BE2C (cell line): ENCODE results near the gene PARD6B.
"Not testable (repeated sequence)": the region's sequence is repeated elsewhere in the genome, so short reads cannot be mapped to it uniquely, and the experiment has no call there.

Experiments used
- DNase-seq: peaks from one replicate; pipeline ENCODE4 v3.0.0-alpha.2; 2020
- H3K27me3 ChIP-seq: fragments of 250-450 bp; sonication (Bioruptor Pico); 2 replicates; pipeline ENCODE4 v1.5.1; 2020; ENCODE audit warnings: mild to moderate bottlenecking
- H3K36me3 ChIP-seq: fragments of 250-450 bp; sonication (Bioruptor Pico); 2 replicates; pipeline ENCODE4 v1.5.1; 2020; ENCODE audit warnings: mild to moderate bottlenecking
- H3K4me1 ChIP-seq: fragments of 250-450 bp; sonication (Bioruptor Pico); 2 replicates; pipeline ENCODE4 v1.5.1; 2020
- H3K4me3 ChIP-seq: 2 replicates; pipeline ENCODE4 v1.5.1; 2011; ENCODE audit warnings: low read depth, low read length
- H3K9me3 ChIP-seq: fragments of 250-450 bp; sonication (Bioruptor Pico); 2 replicates; pipeline ENCODE4 v1.5.1; 2020
- TF ChIP-seq, protein P1 (sequence below): IDR thresholded peaks from 2 replicates; pipeline ENCODE4 v1.5.1; 2012; ENCODE audit warnings: mild to moderate bottlenecking, low read depth, low read length

The PARD6B gene

DNA sequence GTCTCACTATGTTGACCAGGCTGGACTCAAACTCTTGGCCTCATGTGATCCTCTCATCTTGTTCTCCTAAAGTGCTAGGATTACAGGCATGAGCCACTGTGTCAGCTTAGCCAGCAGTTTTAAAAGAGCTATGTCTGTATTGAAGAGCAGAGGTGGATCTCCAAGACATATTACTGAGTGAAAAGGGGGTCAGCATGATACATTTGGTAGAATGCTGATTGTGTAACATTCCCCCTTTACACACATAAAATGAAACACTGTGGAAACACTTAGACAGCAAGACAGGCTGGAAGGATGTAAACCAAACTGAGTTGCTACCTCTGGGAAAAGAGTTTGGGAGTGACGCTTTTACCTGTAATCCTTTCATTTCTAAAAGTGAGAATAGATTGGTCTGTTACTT is 38.4 kb upstream of the PARD6B start:
- TF ChIP-seq, protein P1, sequence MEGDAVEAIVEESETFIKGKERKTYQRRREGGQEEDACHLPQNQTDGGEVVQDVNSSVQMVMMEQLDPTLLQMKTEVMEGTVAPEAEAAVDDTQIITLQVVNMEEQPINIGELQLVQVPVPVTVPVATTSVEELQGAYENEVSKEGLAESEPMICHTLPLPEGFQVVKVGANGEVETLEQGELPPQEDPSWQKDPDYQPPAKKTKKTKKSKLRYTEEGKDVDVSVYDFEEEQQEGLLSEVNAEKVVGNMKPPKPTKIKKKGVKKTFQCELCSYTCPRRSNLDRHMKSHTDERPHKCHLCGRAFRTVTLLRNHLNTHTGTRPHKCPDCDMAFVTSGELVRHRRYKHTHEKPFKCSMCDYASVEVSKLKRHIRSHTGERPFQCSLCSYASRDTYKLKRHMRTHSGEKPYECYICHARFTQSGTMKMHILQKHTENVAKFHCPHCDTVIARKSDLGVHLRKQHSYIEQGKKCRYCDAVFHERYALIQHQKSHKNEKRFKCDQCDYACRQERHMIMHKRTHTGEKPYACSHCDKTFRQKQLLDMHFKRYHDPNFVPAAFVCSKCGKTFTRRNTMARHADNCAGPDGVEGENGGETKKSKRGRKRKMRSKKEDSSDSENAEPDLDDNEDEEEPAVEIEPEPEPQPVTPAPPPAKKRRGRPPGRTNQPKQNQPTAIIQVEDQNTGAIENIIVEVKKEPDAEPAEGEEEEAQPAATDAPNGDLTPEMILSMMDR: no peak
- Histone ChIP-seq H3K27me3 (no peaks in the 10 kb centered on the region), H3K4me3 (no peak overlapping the region), H3K9me3 (no peaks in the 10 kb centered on the region), H3K4me1 (peaks cover 25% of the 10 kb centered on the region), H3K36me3 (no peaks in the 10 kb centered on the region)
- DNase-seq: no peak

DNA sequence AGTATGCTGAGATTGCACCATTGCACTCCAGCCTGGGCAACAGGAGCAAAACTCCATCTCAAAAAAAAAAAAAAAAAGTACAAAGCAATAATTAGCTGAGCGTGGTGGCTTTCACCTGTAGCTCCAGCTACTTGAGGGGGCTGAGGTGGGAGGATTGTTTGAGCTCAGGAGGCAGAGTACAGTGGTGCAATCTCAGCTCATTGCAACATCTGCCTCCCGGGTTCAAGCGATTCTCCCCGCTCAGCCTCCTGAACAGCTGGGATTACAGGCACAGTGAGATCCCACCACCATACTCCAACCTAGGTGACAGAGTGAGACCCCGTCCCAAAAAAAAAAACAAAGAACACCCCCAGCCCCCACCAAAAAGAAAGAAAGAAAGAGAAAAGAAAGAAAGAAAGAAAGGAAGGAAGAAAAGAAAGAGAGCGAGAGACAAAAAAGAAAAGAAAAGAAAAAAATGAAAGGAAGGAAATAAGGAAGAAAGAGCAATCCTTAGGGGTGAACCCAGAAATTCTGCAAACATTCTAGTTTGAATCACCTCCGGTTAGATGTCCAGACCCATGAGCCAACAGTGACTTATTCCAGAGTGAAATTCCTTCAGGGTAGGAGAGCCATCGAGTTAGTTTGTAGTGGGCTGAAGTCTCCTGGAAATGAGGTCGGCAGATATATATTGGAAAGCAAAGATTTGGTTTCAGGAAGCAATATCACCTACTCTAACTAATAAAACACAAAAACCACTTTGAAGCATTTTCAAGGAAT is 36.8 kb upstream of the PARD6B start:
- DNase-seq: no peak
- Histone ChIP-seq H3K9me3 (no peaks in the 10 kb centered on the region), H3K36me3 (no peaks in the 10 kb centered on the region), H3K4me1 (peaks cover 24% of the 10 kb centered on the region), H3K4me3 (no peak overlapping the region), H3K27me3 (no peaks in the 10 kb centered on the region)
- TF ChIP-seq, protein P1: no peak

DNA sequence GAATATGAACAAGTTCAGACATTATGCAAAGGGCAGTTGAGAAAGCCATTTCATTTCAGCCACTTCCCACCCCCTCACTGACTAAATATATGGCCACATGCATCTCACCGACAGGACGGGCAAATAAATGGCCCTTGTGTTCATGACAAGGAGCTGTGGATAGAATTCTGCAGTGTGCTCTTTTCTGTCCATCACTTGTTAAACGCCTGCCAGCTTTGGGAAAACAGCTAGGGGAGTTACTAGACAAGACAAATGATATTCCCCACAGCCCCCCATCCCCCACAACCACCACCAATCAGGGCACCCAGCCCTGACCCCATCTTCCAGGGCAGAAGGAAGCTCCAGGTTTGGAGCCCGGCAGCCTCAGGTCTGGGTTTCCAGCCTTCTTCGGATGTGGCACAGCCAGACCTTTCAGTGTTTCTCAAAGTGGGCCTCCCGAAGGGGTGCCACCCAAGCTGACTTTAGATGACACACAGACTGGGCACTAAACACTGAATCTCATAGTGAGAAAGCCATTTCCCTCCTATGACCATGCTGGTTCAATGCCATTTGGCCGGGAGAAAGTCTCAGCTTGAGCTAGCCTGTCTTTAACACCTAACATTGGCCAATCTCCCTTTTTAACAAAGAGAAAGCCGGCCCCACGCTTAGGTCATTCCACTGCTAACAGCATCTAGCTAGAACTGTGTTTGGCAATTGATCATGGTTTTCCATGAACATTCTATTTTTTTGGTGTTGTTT is 36.1 kb upstream of the PARD6B start:
- Histone ChIP-seq H3K4me1 (peaks cover 17% of the 10 kb centered on the region), H3K9me3 (no peaks in the 10 kb centered on the region), H3K36me3 (no peaks in the 10 kb centered on the region), H3K4me3 (no peak overlapping the region), H3K27me3 (no peaks in the 10 kb centered on the region)
- DNase-seq: no peak
- TF ChIP-seq, protein P1: no peak

DNA sequence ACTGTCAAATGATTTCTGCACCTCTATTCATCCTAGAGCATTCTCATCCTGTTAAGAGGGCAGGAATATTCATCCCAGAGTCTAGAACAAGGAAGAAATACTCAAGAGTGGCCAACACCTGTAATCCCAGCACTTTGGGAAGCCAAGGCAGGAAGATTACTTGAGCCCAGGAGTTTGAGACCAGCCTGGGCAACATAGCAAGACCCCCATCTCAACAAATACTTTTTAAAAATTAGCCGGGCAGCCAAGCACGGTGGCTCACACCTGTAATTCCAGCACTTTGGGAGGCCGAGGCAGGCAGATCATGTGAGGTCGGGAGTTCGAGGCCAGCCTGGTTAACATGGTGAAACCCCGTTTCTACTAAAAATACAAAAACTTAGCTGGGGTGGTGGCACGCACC is 33.1 kb upstream of the PARD6B start:
- not testable (repeated sequence) for H3K4me1 ChIP-seq, H3K36me3 ChIP-seq, H3K27me3 ChIP-seq, H3K9me3 ChIP-seq, DNase-seq, H3K4me3 ChIP-seq

DNA sequence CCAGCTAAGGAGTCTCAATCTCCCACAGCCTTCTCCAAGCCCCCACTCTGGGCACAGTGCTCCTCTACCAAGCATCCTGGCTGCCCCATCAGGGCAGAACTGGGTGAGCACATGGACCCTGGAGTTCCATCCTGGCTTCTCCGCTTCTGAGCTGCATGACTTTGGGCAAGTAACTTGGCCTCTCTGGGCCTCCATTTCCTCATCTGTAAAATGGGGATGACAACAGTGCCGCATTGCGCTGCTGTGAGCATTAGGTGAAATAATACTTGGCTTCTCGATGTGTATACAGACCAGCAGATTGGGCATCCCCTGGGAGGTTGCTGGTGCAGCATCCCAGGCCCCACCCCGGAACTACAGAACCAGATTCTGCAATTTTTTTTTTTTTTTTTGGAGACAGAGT is 31.7 kb upstream of the PARD6B start:
- H3K4me3 ChIP-seq: no peak overlapping the region
- no peaks in the 10 kb centered on the region for H3K36me3 ChIP-seq
- no peaks in the 10 kb centered on the region for H3K9me3 ChIP-seq
- H3K27me3 ChIP-seq: no peaks in the 10 kb centered on the region
- TF ChIP-seq, protein P1: no peak
- H3K4me1 ChIP-seq: no peaks in the 10 kb centered on the region
- no peak for DNase-seq

DNA sequence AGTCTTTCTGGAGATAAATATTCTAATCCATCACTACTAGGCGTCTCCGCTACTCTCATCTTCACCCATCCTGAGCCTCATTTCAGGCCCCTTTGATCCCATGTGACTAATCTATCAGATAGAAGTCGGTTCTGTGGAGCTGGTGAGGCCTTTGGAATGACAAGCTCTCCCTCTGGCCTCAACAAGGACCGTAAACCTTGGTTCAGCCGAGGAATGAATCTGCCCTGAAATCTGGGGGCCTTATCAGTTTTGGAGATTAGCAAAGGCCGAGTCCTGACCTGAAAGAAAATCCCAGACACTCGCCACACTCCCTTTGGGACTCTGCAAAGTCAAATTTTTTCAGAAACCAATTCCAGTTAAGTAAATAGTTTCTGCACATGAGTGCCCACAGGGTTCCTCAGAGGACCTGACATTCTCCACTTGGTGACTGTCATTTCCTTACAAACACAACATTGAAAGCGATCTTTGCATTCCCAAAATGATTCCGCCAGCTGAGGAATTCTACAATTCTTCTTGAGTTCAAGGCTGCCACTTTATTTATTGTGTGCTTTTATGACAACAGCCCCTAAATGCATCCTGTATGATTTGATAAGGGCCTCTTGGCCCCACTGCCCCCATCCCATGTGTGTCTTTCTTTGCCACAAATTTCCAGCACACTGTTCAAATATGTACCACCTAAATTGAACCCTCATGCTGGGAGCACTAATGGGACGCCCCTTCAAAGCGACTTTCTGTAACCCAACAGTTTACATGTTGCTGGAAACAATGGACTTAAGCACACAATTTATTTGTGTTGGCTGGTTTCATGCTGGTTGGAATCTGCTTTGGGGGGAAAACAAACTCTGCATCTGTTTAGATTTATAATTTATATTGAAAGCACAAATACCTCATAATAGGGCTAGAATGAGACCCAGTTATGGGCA is 30.1 kb upstream of the PARD6B start:
- TF ChIP-seq, protein P1: no peak
- Histone ChIP-seq H3K9me3 (no peaks in the 10 kb centered on the region), H3K27me3 (no peaks in the 10 kb centered on the region), H3K36me3 (no peaks in the 10 kb centered on the region), H3K4me3 (no peak overlapping the region), H3K4me1 (no peaks in the 10 kb centered on the region)
- no peak for DNase-seq

DNA sequence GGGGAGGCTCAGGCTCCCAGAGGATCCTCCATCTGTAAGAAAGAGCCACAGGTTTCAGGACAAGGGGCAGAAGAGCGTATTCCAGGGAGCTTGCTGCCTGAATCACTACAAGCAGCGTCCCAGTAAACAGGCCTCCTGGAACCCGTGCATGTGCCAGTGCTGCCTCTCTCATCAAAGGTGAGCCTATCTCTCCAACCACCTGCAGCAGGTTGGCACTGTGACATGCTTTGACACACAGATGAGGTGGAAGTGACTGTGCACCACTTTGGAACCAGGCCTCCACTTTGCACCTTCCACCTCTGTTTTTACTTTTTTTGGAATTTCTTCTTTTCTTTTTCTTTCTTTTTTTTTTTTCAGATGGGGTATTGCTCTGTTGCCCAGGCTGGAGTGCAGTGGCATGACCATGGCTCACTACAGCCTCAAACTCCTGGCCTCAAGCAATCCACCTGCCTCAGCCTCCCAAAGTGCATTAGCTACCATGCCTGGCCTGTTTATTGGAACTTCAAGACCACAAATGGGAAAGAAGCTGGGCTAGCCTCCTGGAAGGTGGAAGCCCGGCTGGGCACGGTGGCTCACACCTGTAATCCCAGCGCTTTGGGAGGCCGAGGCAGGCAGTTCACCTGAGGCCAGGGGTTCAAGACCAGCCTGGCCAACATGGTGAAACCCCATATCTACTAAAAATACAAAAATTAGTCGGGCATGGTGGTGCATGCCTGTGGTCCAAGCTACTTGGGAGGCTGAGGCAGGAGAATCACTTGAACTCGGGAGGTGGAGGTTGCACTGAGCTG is 27.5 kb upstream of the PARD6B start:
- not testable (repeated sequence) for H3K4me1 ChIP-seq, DNase-seq, H3K4me3 ChIP-seq, H3K36me3 ChIP-seq, H3K9me3 ChIP-seq, H3K27me3 ChIP-seq
